ENCODE measurements around the gene ACAD10.
"Not testable (repeated sequence)": the region's sequence is repeated elsewhere in the genome, so short reads cannot be mapped to it uniquely, and the experiment has no call there.

The ACAD10 gene

DNA sequence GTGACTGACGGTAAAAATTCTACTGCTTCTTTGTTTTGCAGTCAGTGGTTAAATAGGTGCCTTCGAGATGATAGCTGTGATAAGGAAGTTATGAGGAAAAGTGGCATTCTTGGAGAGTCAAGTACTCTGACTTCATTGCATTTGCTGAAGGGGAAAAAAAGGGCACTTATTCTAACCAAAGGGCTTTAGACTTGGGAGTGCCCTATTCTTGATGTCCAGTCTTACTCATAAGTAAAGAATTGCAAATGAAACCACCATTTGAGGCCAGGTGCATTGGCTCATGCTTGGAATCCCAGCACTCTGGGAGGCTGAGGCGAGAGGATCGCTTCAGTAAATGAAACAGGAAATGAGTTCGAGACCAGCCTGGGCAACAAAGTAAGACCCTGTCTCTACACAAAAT, 40.4 kb upstream of the ACAD10 start:
- H3K4me3 ChIP-seq (ENCODE audit: low read depth, low read length), result no peak overlapping the region
- peak; percentile 59 for DNase-seq (ENCODE audit: low read depth)
- TF ChIP-seq, protein P1, sequence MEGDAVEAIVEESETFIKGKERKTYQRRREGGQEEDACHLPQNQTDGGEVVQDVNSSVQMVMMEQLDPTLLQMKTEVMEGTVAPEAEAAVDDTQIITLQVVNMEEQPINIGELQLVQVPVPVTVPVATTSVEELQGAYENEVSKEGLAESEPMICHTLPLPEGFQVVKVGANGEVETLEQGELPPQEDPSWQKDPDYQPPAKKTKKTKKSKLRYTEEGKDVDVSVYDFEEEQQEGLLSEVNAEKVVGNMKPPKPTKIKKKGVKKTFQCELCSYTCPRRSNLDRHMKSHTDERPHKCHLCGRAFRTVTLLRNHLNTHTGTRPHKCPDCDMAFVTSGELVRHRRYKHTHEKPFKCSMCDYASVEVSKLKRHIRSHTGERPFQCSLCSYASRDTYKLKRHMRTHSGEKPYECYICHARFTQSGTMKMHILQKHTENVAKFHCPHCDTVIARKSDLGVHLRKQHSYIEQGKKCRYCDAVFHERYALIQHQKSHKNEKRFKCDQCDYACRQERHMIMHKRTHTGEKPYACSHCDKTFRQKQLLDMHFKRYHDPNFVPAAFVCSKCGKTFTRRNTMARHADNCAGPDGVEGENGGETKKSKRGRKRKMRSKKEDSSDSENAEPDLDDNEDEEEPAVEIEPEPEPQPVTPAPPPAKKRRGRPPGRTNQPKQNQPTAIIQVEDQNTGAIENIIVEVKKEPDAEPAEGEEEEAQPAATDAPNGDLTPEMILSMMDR (conservative IDR thresholded peaks at IDR 0.05; ENCODE audit: low read depth, low read length), result no peak

- DNase-seq (ENCODE audit: low read depth), result no peak
- TF ChIP-seq, protein P1 (conservative IDR thresholded peaks at IDR 0.05; ENCODE audit: low read depth, low read length), result no peak
- no peak overlapping the region for H3K4me3 ChIP-seq (ENCODE audit: low read depth, low read length)
Observed at GRCh38 chr12:111650912-111651311, 34.9 kb upstream of the ACAD10 start.

DNA sequence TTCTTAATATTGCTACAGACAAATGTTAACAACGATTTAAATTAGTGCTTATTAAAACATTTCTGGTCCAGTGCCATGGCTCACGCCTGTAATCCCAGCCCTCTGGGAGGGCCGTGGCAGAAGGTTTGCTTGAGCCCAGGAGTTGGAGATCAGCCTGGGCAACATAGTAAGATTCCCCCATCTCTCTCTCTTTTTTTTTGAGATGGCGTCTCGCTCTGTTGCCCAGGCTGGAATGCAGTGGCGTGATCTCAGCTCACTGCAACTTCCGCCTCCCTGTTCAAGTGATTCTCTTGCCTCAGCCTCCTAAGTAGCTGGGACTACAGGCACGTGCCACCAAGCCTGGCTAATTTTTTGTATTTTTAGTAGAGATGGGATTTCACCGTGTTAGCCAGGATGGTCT, 33.3 kb upstream of the ACAD10 start:
- H3K4me3 ChIP-seq (ENCODE audit: low read depth, low read length); DNase-seq (ENCODE audit: low read depth): not testable (repeated sequence)

DNA sequence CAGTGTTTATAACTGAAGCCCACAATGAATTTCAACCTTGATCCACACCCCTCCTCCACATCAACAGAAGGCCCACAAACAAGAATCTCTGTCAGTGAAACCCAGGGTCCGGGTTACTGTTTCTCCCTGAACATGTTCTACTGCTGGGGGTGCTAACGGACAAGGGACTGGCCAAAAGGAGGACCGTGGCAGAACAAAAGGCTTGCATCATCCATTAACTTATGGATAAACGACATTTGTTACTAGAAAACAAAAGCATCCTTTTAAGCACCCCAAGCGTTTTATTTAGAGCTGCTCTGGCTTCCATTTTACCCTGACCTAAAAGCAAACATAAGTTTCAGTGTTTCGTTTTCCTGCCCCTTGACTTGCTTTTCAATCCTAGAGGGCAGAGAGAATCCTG, 32.3 kb upstream of the ACAD10 start:
- DNase-seq (ENCODE audit: low read depth), result no peak
- H3K4me3 ChIP-seq (ENCODE audit: low read depth, low read length), result no peak overlapping the region
- TF ChIP-seq, protein P1 (conservative IDR thresholded peaks at IDR 0.05; ENCODE audit: low read depth, low read length), result no peak

GRCh38 chr12:111655356-111655755, 30.5 kb upstream of the ACAD10 start:
- TF ChIP-seq, protein P1 (conservative IDR thresholded peaks at IDR 0.05; ENCODE audit: low read depth, low read length), result no peak
- no peak overlapping the region for H3K4me3 ChIP-seq (ENCODE audit: low read depth, low read length)
- DNase-seq (ENCODE audit: low read depth), result no peak

DNA sequence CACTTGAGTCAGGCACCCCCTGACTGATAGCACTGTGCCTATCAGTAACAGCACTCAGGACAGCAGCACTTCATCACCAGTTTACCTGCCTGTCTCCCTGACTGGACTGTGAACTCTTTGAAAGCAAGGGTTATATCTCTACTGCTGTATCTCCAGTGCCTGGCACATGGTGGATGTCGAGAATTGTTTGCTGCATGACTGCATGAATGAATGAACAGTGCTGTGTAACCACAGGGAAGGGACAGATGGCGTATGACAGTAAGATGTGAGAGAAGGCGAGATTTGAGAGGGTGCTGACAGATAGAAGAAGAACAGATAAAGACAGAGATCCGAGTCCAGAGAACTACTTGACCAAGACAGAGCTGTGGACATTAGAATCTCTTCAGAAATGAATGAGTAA, 29.8 kb upstream of the ACAD10 start:
- H3K4me3 ChIP-seq (ENCODE audit: low read depth, low read length), result no peak overlapping the region
- TF ChIP-seq, protein P1 (conservative IDR thresholded peaks at IDR 0.05; ENCODE audit: low read depth, low read length), result no peak
- no peak for DNase-seq (ENCODE audit: low read depth)

GRCh38 chr12:111664499-111664898, 21.4 kb upstream of the ACAD10 start:
- no peak overlapping the region for H3K4me3 ChIP-seq (ENCODE audit: low read depth, low read length)
- DNase-seq (ENCODE audit: low read depth), result no peak
- TF ChIP-seq, protein P1 (conservative IDR thresholded peaks at IDR 0.05; ENCODE audit: low read depth, low read length), result no peak

All from choroid plexus epithelial cell (primary cell).